ENCODE results near the gene ACHE.
"Not testable (repeated sequence)": the region's sequence is repeated elsewhere in the genome, so short reads cannot be mapped to it uniquely, and the experiment has no call there.

Gene ACHE

GRCh38 chr7:100860702-100861615 lies 34.7 kb downstream of the ACHE start:
- DNase-seq, result no peak

DNA sequence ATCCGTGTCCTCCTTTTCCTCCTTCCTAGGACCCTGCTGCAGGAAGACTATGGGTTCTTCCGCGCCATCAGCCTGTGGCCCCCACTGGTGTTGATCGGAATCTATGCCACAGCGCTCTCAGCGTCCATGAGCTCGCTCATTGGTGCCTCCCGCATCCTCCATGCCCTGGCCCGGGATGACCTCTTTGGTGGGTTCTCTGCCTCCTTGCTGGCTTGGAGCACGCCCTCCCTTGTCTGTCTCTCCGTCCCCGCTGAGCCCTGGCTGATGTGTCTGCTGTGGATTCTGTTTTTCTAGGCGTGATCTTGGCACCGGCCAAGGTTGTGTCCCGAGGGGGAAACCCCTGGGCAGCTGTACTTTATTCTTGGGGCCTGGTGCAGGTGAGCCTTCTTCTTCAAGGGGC lies 35.8 kb downstream of the ACHE start:
- DNase-seq, result no peak

DNA sequence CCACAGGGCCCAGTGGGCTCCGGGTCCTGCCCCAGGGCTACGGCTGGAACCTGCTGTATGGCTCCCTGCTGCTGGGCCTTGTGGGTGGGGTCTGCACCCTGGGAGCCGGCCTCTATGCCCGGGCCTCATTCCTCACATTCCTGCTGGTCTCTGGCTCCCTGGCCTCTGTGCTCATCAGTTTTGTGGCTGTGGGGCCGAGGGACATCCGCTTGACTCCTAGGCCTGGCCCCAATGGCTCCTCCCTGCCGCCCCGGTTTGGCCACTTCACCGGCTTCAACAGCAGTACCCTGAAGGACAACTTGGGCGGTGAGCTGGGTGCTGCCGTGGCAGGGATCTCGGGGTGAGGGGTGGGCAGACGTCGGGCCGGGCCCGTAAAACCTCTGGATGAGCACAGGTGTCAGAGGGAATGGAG lies 38.8 kb downstream of the ACHE start:
- no peak for DNase-seq

DNA sequence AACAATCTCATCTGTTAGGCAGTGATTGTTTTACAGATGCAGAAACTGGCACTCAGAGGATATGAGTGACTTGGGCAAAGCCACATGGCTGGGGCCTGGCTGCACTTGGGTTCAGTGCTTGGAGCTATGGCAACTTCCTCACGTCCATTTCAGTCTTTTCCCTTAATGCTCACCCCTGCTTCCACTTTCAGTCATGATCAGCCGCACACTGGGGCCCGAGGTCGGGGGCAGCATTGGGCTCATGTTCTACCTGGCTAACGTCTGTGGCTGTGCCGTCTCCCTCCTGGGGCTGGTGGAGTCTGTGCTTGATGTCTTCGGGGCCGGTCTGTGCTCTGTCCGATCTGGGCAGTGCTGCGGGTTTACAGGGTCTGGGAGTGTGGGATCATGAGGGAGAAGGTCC lies 40.2 kb downstream of the ACHE start:
- no peak for DNase-seq

- not testable (repeated sequence) for DNase-seq
These were observed 40.8 kb downstream of the ACHE start for GRCh38 chr7:100854899-100855298.

DNA sequence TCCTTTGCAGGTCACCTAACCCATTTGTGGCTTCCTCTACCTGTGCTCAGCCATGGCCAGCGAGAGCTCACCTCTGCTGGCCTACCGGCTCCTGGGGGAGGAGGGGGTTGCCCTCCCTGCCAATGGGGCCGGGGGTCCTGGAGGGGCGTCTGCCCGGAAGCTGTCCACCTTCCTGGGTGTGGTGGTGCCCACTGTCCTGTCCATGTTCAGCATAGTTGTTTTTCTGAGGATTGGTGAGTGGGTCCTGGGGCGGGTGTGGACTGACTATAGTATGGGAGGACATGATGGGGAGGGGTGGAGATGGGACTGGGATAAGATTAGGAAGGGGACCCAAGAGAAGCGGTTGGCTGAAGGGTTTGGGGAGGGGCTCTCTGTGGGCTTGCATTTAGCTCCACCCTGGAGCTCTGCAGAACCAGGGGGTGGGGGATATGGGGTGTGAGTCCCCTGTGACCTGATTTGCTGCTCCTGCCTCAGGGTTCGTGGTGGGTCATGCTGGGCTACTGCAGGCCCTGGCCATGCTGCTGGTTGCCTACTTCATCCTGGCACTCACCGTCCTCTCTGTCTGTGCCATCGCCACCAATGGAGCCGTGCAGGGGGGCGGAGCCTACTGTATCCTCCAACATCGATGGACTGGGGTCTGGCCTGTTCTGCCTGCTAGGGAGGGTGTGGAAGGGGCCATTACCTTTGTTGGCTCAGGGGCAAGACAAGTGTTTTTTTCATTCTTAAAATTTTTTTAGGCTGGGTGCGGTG lies 41.4 kb downstream of the ACHE start:
- no peak for DNase-seq

- DNase-seq, result peak; percentile 85
These were observed 43.4 kb downstream of the ACHE start, which contains the start of gene SLC12A9 for GRCh38 chr7:100852048-100852872. TSS of gene SLC12A9 (plus strand) at chr7:100852713. CDS start at chr7:100854198, 1,485 bp downstream.

- no peak for DNase-seq
These were observed 48.3 kb downstream of the ACHE start for GRCh38 chr7:100847360-100847759.

DNA sequence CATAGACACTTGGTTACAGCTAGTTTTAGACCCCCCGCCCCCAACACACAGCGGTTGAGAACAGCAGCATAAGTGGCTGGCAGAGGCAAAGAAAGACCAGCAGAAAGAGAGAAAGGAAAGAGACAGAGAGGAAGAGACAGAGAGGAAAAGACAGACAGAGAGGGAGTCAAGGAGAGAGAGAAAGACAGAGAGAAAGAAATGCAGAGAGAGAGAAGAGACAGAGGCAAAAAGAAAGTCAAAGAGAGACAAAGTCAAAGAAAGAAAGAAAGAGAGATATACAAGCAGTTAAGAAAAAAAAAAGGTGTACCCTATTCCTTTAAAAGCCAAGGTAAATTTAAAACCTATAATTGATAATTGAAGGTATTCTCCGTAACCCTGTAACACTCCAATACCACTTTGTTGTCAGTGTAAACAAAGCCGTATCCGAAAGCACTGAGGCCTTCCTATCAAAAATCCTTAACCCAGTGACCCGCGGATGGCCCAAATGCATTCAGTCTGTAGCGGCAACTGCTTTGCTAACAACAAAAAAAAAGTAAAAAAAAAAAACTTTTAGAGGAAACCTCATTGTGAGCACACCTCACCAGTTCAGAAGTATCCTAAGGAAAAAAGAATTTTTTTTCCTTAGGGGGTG lies 55.1 kb downstream of the ACHE start:
- no peak for DNase-seq
